ENCODE data around the gene SLC6A6.
"Not testable (repeated sequence)": the region's sequence is repeated elsewhere in the genome, so short reads cannot be mapped to it uniquely, and the experiment has no call there.

The SLC6A6 gene

GRCh38 chr3:14505803-14506500, 103.5 kb downstream of the SLC6A6 start:
- DNase-seq (ENCODE audit: low read depth, low spot score): no peak

GRCh38 chr3:14506626-14507304, 104.4 kb downstream of the SLC6A6 start:
- DNase-seq (ENCODE audit: low read depth, low spot score): no peak

GRCh38 chr3:14507305-14507741, 104.9 kb downstream of the SLC6A6 start:
- no peak for DNase-seq (ENCODE audit: low read depth, low spot score)

GRCh38 chr3:14507757-14508504, 105.5 kb downstream of the SLC6A6 start:
- no peak for DNase-seq (ENCODE audit: low read depth, low spot score)

- no peak for DNase-seq (ENCODE audit: low read depth, low spot score)
Observed at GRCh38 chr3:14508505-14508819, 106.1 kb downstream of the SLC6A6 start.

- peak; percentile 68 for DNase-seq (ENCODE audit: low read depth, low spot score)
Observed at GRCh38 chr3:14508966-14509795, 106.8 kb downstream of the SLC6A6 start.

- DNase-seq (ENCODE audit: low read depth, low spot score): no peak
Observed at GRCh38 chr3:14509796-14510100, 107.3 kb downstream of the SLC6A6 start.

- no peak for DNase-seq (ENCODE audit: low read depth, low spot score)
Observed at GRCh38 chr3:14510838-14511622, 108.6 kb downstream of the SLC6A6 start.

- no peak for DNase-seq (ENCODE audit: low read depth, low spot score)
Observed at GRCh38 chr3:14511623-14512280, 109.3 kb downstream of the SLC6A6 start.

GRCh38 chr3:14512281-14512941, 110.0 kb downstream of the SLC6A6 start:
- DNase-seq (ENCODE audit: low read depth, low spot score): no peak

- no peak for DNase-seq (ENCODE audit: low read depth, low spot score)
Observed at GRCh38 chr3:14512942-14513327, 110.5 kb downstream of the SLC6A6 start.

- no peak for DNase-seq (ENCODE audit: low read depth, low spot score)
Observed at GRCh38 chr3:14513566-14514322, 111.3 kb downstream of the SLC6A6 start.

- DNase-seq (ENCODE audit: low read depth, low spot score): no peak
Observed at GRCh38 chr3:14514323-14514720, 111.9 kb downstream of the SLC6A6 start.

GRCh38 chr3:14515526-14515925, 113.1 kb downstream of the SLC6A6 start:
- not testable (repeated sequence) for DNase-seq (ENCODE audit: low read depth, low spot score)

GRCh38 chr3:14516738-14517345, 114.4 kb downstream of the SLC6A6 start:
- no peak for DNase-seq (ENCODE audit: low read depth, low spot score)

GRCh38 chr3:14517601-14518431, 115.4 kb downstream of the SLC6A6 start:
- DNase-seq (ENCODE audit: low read depth, low spot score): no peak

- no peak for DNase-seq (ENCODE audit: low read depth, low spot score)
Observed at GRCh38 chr3:14518432-14518802, 116.0 kb downstream of the SLC6A6 start.

- DNase-seq (ENCODE audit: low read depth, low spot score): no peak
Observed at GRCh38 chr3:14518893-14519292, 116.5 kb downstream of the SLC6A6 start.
